Testis (tissue), 3 donors: Measurements from ENCODE around the gene RHOA. TPM values are rescaled to one million over a fixed set of nuclear protein-coding genes. Genes with fewer than 3 reads are reported as not detected.
"Not testable (repeated sequence)": the region's sequence is repeated elsewhere in the genome, so short reads cannot be mapped to it uniquely, and the experiment has no call there.

ENCODE experiments used
- DNase-seq: peaks from one replicate; pipeline ENCODE4 v3.0.0-alpha.2; 2019
- H3K27ac ChIP-seq, 2 donors: fragments of 200-600 bp; sonication (generic); one replicate each; pipeline ENCODE4 v1.5.1; 2019
- H3K27me3 ChIP-seq: fragments of 200-600 bp; sonication (generic); one replicate; pipeline ENCODE4 v1.5.1; 2019
- H3K36me3 ChIP-seq: fragments of 200-600 bp; sonication (generic); one replicate; pipeline ENCODE4 v1.5.1; 2017; ENCODE audit warnings: low read depth; ENCODE audit errors: missing control alignments
- H3K4me1 ChIP-seq: fragments of 200-600 bp; sonication (generic); one replicate; pipeline ENCODE4 v1.5.1; 2019
- H3K4me3 ChIP-seq, 2 donors: fragments of 200-600 bp; sonication (generic); one replicate each; pipeline ENCODE4 v1.5.1; 2017 to 2019
- H3K9me3 ChIP-seq: fragments of 200-600 bp; sonication (generic); one replicate; pipeline ENCODE4 v1.5.1; 2017
- CTCF ChIP-seq, 3 experiments: fragments of 450-650 bp in 2 of 3; fragments of 200-600 bp in 1 of 3; sonication (generic) in 1 of 3; IDR thresholded peaks; one replicate each; pipeline ENCODE4 v1.5.1; 2016 to 2019; ENCODE audit warnings: antibody characterized with exemption in 3 of 3, mild to moderate bottlenecking in 2 of 3, moderate library complexity in 1 of 3
- POLR2A ChIP-seq: fragments of 450-650 bp; IDR thresholded peaks from one replicate; pipeline ENCODE4 v1.6.1; 2017; ENCODE audit warnings: antibody characterized with exemption, mild to moderate bottlenecking, moderate library complexity
- WGBS, 2 donors: methylation state at CpG; one replicate each; pipeline ENCODE4 v1.1.5; 2018; 5-methylcytosine and 5-hydroxymethylcytosine counted together
- intact Hi-C: fragments of 100-400 bp; cut with DNase I; formaldehyde crosslinking; loops from one replicate; pipeline ENCODE4 v1.15.1; 2023; ENCODE audit warnings: low total_unique reads
- polyA plus RNA-seq: library from polyadenylated mRNA; stranded (reverse); fragments of 350-450 nt; fragmentation: Illumina TruSeq; extraction: RNeasy Lipid Tissue Mini Kit (QIAGEN cat#74804); gene quantifications from one replicate; pipeline ENCODE4 v1.2.3, GENCODE V29; 2014; ENCODE audit warnings: low read depth, low replicate concordance; ENCODE audit not compliant: insufficient read depth
- total RNA-seq, 2 donors: library from RNA; depleted of rRNA; stranded (reverse); fragments of >200 nt; gene quantifications; one replicate each; pipeline ENCODE4 v1.2.3, GENCODE V29; 2016

Gene RHOA
- total and polyA plus RNA-seq, 3 donors from 2014 or later, result 207 to 331 (median 252) TPM

GRCh38 chr3:49401766-49402165 is 10.0 kb downstream of the RHOA start:
- no peak for DNase-seq
- Histone ChIP-seq H3K36me3 (no peaks in the 10 kb centered on the region), H3K4me1 (peaks cover 14% of the 10 kb centered on the region), H3K27me3 (no peaks in the 10 kb centered on the region), H3K9me3 (no peaks in the 10 kb centered on the region), H3K27ac (no peak overlapping the region), H3K4me3 (no peak overlapping the region)
- intact Hi-C loops, result no loop called here
- 77 to 86% methylated on average over 2 of the region's 2 CpGs for WGBS, 2 donors
- TF ChIP-seq CTCF (IDR thresholded peaks at IDR 0.05) (no peak), POLR2A (no peak)

- H3K27ac ChIP-seq, result no peak overlapping the region
- H3K9me3 ChIP-seq, result no peaks in the 10 kb centered on the region
- no peak overlapping the region for H3K4me3 ChIP-seq
- H3K36me3 ChIP-seq, result no peaks in the 10 kb centered on the region
- peaks cover 14% of the 10 kb centered on the region for H3K4me1 ChIP-seq
- TF ChIP-seq POLR2A (no peak), CTCF (IDR thresholded peaks at IDR 0.05) (no peak)
- WGBS, 2 donors, result 96% methylated on average over 3 of the region's 3 CpGs
- intact Hi-C loops, result no loop called here
- DNase-seq, result no peak
- H3K27me3 ChIP-seq, result no peaks in the 10 kb centered on the region
These were observed 12.3 kb downstream of the RHOA start for GRCh38 chr3:49399461-49399860.

- H3K36me3 ChIP-seq, result no peaks in the 10 kb centered on the region
- H3K4me3 ChIP-seq, result no peak overlapping the region
- 32 to 39% methylated on average over 4 of the region's 4 CpGs for WGBS, 2 donors
- intact Hi-C loops, result no loop called here
- DNase-seq, result no peak
- TF ChIP-seq CTCF (IDR thresholded peaks at IDR 0.05), result no peak
- TF ChIP-seq POLR2A, result no peak
- H3K4me1 ChIP-seq, result peaks cover 15% of the 10 kb centered on the region
- no peaks in the 10 kb centered on the region for H3K27me3 ChIP-seq
- no peak overlapping the region for H3K27ac ChIP-seq
- H3K9me3 ChIP-seq, result no peaks in the 10 kb centered on the region
These were observed 14.3 kb downstream of the RHOA start for GRCh38 chr3:49397470-49397869.

- H3K36me3 ChIP-seq, DNase-seq, H3K4me1 ChIP-seq, H3K9me3 ChIP-seq, H3K4me3 ChIP-seq, intact Hi-C loops, H3K27ac ChIP-seq, H3K27me3 ChIP-seq: not testable (repeated sequence)
- 81 to 93% methylated on average over 10 of the region's 10 CpGs for WGBS, 2 donors
These were observed 20.5 kb downstream of the RHOA start for GRCh38 chr3:49391310-49391709.

- no peaks in the 10 kb centered on the region for H3K36me3 ChIP-seq
- TF ChIP-seq POLR2A (no peak), CTCF (IDR thresholded peaks at IDR 0.05) (no peak)
- intact Hi-C loops, result no loop called here
- H3K27ac ChIP-seq, result no peak overlapping the region
- DNase-seq, result no peak
- H3K4me3 ChIP-seq, result no peak overlapping the region
- no peaks in the 10 kb centered on the region for H3K27me3 ChIP-seq
- WGBS, 2 donors, result 95 to 97% methylated on average over 6 of the region's 6 CpGs
- no peaks in the 10 kb centered on the region for H3K9me3 ChIP-seq
- H3K4me1 ChIP-seq, result no peaks in the 10 kb centered on the region
These were observed 22.5 kb downstream of the RHOA start for GRCh38 chr3:49389297-49389696.
